Fibroblast of the aortic adventitia (primary cell): ENCODE results near the gene PRKACB. TPM values are rescaled to one million over a fixed set of nuclear protein-coding genes. Genes with fewer than 3 reads are reported as not detected.

Experiments
- DNase-seq: peaks from one replicate; pipeline ENCODE4 v3.0.0-alpha.2; 2010; ENCODE audit warnings: low read depth
- H3K4me3 ChIP-seq: 2 replicates; pipeline ENCODE4 v1.5.1; 2011; ENCODE audit warnings: low read depth, mild to moderate bottlenecking, control low read depth, low read length, moderate library complexity
- CTCF ChIP-seq: IDR thresholded peaks from 2 replicates; pipeline ENCODE4 v1.5.1; 2011; ENCODE audit warnings: mild to moderate bottlenecking, low read length, control low read depth, inconsistent platforms; ENCODE audit not compliant: insufficient read depth
- total RNA-seq: library from RNA; depleted of rRNA; stranded (reverse); fragments of >200 nt; gene quantifications from 2 replicates; pipeline ENCODE4 v1.2.3, GENCODE V29; 2012; ENCODE audit warnings: low replicate concordance

Gene PRKACB
- total RNA-seq, 1 donor = 30.3 TPM

GRCh38 chr1:84152649-84153056 lies 8.6 kb downstream of the PRKACB start:
- no peak for DNase-seq
- H3K4me3 ChIP-seq = no peak overlapping the region
- no peak for TF ChIP-seq CTCF

- TF ChIP-seq CTCF = no peak
- no peak for DNase-seq
Observed at GRCh38 chr1:84155517-84155916, 11.4 kb downstream of the PRKACB start.

DNA sequence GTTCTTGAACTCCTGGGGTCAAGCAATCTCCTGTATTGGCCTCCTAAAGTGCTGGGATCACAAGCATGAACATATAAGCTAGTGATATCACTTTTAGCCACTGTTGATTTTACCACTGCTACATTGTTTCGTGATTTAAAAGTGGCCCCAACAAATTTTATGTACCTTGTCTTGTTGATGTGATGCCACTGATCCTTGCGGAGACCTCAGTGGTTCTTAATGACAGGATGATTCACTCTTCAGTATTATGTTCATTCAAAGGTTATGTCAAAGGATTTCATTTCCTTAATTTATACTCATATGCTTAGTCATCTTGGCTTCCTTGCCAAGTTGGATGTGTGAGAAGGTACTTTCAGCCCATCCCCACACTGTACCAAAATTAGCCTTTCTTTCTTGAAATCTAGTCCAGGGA lies 12.1 kb downstream of the PRKACB start:
- peak; percentile 86 for DNase-seq
- no peak for TF ChIP-seq CTCF
- H3K4me3 ChIP-seq = no peak overlapping the region

More at GRCh38 chr1:84155517-84155916, 11.4 kb downstream of the PRKACB start:
- no peak overlapping the region for H3K4me3 ChIP-seq

DNA sequence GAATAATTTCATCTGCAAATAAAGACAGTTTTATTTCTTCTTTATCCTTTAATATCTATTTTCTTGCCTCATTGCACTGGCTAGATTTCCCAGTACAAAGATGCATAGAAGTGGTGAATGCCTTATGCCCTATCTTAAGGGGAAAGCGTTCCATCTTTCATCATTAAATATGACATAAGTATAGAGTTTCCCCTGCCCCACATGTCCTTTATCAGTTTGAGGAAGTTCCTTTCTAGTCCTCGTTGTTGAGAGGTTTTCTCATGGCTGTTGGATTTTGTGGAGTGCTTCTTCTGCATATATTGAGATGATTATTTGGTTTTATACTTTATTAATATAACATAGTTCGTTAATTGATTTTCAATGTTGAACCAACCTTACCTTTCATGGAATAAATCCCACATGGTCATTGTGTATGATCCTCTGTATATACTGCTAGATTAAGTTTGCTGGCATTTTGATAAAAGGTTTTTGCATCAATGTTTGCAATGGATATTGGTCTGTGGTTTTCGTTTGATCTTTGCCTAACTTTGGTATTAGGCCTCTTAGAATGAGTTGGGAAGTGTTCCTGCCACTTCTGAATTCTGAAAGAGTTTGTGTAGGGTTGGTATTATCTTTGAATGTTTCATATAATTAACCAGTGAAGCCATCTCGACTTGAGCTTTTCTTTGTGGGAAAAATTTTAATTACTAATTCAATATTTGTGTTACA lies 15.6 kb downstream of the PRKACB start:
- H3K4me3 ChIP-seq = no peak overlapping the region
- DNase-seq = no peak
- no peak for TF ChIP-seq CTCF

DNA sequence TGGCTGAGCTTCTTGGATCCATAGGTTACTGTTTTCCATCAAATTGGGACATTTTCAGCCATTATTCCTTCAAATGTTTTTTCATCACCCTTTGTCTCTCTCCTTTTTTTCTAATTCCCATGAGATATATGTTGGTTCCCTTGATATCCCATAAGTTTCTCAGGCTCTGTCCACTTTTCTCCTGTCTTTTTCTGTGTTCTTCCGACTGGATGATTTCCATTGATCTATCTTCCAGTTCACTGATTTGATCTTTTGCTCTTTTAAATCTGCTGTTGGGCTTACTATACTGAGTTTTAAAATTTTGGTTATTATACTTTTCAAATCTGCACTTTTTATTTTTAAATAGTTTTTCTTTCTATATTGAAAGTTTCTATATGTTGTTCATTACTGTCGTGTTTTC lies 18.2 kb downstream of the PRKACB start:
- DNase-seq = no peak
- no peak overlapping the region for H3K4me3 ChIP-seq
- no peak for TF ChIP-seq CTCF

GRCh38 chr1:84163123-84163931 lies 19.3 kb downstream of the PRKACB start:
- no peak for TF ChIP-seq CTCF
- DNase-seq = no peak
- no peak overlapping the region for H3K4me3 ChIP-seq
